Ectodermal cell (in vitro differentiated cells): ENCODE results near the gene KRTDAP. TPM values are rescaled to one million over a fixed set of nuclear protein-coding genes. Genes with fewer than 3 reads are reported as not detected.

ENCODE experiments used
- H3K27ac ChIP-seq: 2 replicates; pipeline ENCODE4 v1.7.0; 2013; ENCODE audit warnings: mild to moderate bottlenecking, low read depth, low read length; ENCODE audit not compliant: insufficient read depth, poor library complexity, severe bottlenecking
- H3K27me3 ChIP-seq: 2 replicates; pipeline ENCODE4 v1.7.0; 2013; ENCODE audit warnings: mild to moderate bottlenecking, low read length; ENCODE audit not compliant: insufficient read depth, control insufficient read depth, poor library complexity, severe bottlenecking
- H3K36me3 ChIP-seq: one replicate; pipeline ENCODE4 v1.7.0; 2013; ENCODE audit warnings: low read length; ENCODE audit not compliant: control insufficient read depth, insufficient read depth
- H3K4me1 ChIP-seq: one replicate; pipeline ENCODE4 v1.7.0; 2013; ENCODE audit warnings: low read length; ENCODE audit not compliant: control insufficient read depth, insufficient read depth
- H3K4me3 ChIP-seq: 2 replicates; pipeline ENCODE4 v1.7.0; 2013; ENCODE audit warnings: low read depth, low read length, control low read depth; ENCODE audit not compliant: insufficient read depth
- H3K9me3 ChIP-seq: 2 replicates; pipeline ENCODE4 v1.7.0; 2013; ENCODE audit warnings: mild to moderate bottlenecking, low read length, moderate library complexity; ENCODE audit not compliant: control insufficient read depth
- WGBS, 2 experiments: methylation state at CpG; one replicate each; pipeline ENCODE4 v1.1.7; 2013; ENCODE audit warnings: missing lambda C conversion rate in 2 of 2; 5-methylcytosine and 5-hydroxymethylcytosine counted together
- polyA plus RNA-seq, 4 experiments: library from polyadenylated mRNA; stranded (reverse); fragments of 50-300 nt; gene quantifications; one replicate each; pipeline ENCODE4 v1.2.3, GENCODE V29; 2013

The KRTDAP gene
- 1.4 TPM for polyA plus RNA-seq (2013, experiment 1 of 4)
- polyA plus RNA-seq (2013, experiment 2 of 4), result 1.00 TPM
- not detected for polyA plus RNA-seq (2013, experiment 3 of 4)
- polyA plus RNA-seq (2013, experiment 4 of 4), result 0.81 TPM

- no peak within 1 kb of the TSS for H3K4me3 ChIP-seq
- no peaks in the 10 kb centered on the region for H3K9me3 ChIP-seq
- no peaks in the 10 kb centered on the region for H3K36me3 ChIP-seq
- H3K4me1 ChIP-seq, result no peaks in the 10 kb centered on the region
- no peak within 1 kb of the TSS for H3K27ac ChIP-seq
- 85 to 88% methylated on average over 9 of the region's 9 CpGs for WGBS, 2 experiments
- no peaks in the 10 kb centered on the region for H3K27me3 ChIP-seq
Observed at GRCh38 chr19:35490364-35490763, at the start of gene KRTDAP. Gene KRTDAP, minus strand, starts transcription at chr19:35490464. Its CDS starts 22 bp downstream, at chr19:35490442.

GRCh38 chr19:35539850-35540249 lies 49.6 kb upstream of the KRTDAP start:
- H3K27me3 ChIP-seq, result no peaks in the 10 kb centered on the region
- H3K36me3 ChIP-seq, result no peaks in the 10 kb centered on the region
- no peak overlapping the region for H3K4me3 ChIP-seq
- 92% methylated on average over 12 of the region's 12 CpGs for WGBS, 2 experiments
- H3K9me3 ChIP-seq, result no peaks in the 10 kb centered on the region
- H3K27ac ChIP-seq, result no peak overlapping the region
- H3K4me1 ChIP-seq, result peaks cover 4% of the 10 kb centered on the region

DNA sequence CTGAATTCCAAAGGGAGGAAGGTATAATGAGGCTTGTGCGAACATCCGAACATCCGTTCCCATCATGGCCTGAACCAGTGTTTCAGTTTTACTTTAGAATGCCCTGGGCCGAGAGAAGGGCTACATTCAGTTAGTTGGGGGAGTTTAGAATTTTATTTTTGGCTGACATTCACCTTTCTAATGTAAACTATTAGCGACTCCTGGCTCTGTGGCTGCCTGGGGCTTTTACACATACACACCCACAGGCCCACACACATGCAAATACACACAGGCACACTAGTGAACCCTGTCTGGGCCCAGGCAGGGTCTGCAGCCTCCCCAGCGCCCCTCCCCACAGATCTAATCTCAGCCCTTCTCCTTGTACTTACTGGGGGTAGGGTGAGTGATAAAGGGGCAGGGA lies 49.0 kb upstream of the KRTDAP start:
- Histone ChIP-seq H3K27ac (no peak overlapping the region), H3K36me3 (no peaks in the 10 kb centered on the region), H3K27me3 (no peaks in the 10 kb centered on the region), H3K4me1 (peaks cover 1% of the 10 kb centered on the region), H3K9me3 (no peaks in the 10 kb centered on the region), H3K4me3 (no peak overlapping the region)
- WGBS, 2 experiments, result 82 to 83% methylated on average over 5 to 6 of the region's 6 CpGs

GRCh38 chr19:35534803-35535480 lies 44.7 kb upstream of the KRTDAP start:
- Histone ChIP-seq H3K36me3 (no peaks in the 10 kb centered on the region), H3K4me3 (no peak overlapping the region), H3K9me3 (no peaks in the 10 kb centered on the region), H3K27me3 (no peaks in the 10 kb centered on the region), H3K27ac (no peak overlapping the region), H3K4me1 (peaks cover 5% of the 10 kb centered on the region)
- 83 to 84% methylated on average over 10 of the region's 10 CpGs for WGBS, 2 experiments

DNA sequence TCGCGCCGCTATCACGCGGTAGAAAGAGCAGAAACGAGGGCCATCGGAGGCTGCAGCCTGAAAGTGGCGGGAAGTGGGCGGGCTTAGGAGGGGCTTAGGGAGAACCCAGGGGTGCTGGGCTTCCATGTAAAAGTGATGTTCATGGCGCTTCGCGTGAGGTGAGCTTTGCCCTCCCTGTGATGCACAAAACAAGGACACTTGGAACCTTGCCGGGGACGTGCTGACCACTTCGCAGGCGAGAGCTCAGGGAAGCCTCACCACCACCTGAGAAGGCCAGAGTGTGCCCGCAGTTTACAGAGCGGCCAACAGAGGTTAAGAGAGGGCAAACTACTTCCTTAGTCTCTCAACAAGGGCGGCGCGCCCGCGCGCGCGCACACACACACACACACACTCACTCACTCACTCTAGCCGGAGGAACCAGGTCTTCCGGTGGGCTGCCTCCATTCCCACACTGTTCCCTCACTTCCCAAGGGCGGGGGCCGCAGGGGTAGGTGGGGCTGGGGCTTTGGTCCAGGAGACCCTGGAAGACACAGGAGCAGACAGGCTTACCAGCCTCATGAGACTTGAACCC lies 43.6 kb upstream of the KRTDAP start:
- Histone ChIP-seq H3K27me3 (no peaks in the 10 kb centered on the region), H3K4me1 (peaks cover 5% of the 10 kb centered on the region), H3K27ac (no peak overlapping the region), H3K9me3 (no peaks in the 10 kb centered on the region), H3K4me3 (no peak overlapping the region), H3K36me3 (no peaks in the 10 kb centered on the region)
- 84 to 87% methylated on average over 30 of the region's 30 CpGs for WGBS, 2 experiments

- Histone ChIP-seq H3K36me3 (no peaks in the 10 kb centered on the region), H3K27ac (no peak within 1 kb of the TSS), H3K27me3 (no peaks in the 10 kb centered on the region), H3K4me3 (no peak within 1 kb of the TSS), H3K4me1 (peaks cover 5% of the 10 kb centered on the region), H3K9me3 (no peaks in the 10 kb centered on the region)
- 90 to 91% methylated on average over 38 to 39 of the region's 39 CpGs for WGBS, 2 experiments
Observed at GRCh38 chr19:35533201-35533821, 43.0 kb upstream of the KRTDAP start, which contains the start of gene GAPDHS. Gene GAPDHS, plus strand, starts transcription at chr19:35533456. Its CDS starts 72 bp downstream, at chr19:35533528.

DNA sequence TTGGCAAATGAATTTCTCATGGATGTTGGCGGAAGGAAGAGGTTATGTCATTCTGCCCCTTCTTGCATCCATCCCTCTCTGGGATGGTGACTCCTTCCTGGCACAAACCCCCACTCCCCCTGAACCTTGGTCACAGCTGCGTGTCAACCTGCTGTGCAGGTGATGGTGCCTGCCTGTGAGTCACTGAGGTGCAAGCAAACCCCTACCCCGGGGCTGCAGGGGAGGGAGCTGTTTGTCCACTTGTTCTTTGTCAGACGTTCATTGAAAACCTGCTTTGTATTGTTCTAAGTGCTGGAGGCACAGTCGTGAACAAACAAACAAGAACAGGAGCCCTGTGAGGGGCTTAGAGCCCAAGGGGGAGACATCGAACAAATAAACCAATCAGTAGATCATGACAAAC lies 41.0 kb upstream of the KRTDAP start:
- Histone ChIP-seq H3K36me3 (no peaks in the 10 kb centered on the region), H3K4me1 (peaks cover 5% of the 10 kb centered on the region), H3K27me3 (no peaks in the 10 kb centered on the region), H3K27ac (no peak overlapping the region), H3K4me3 (no peak overlapping the region), H3K9me3 (no peaks in the 10 kb centered on the region)
- WGBS, 2 experiments, result 40 to 51% methylated on average over 6 of the region's 6 CpGs

- H3K27ac ChIP-seq, result no peak overlapping the region
- no peak overlapping the region for H3K4me3 ChIP-seq
- no peaks in the 10 kb centered on the region for H3K9me3 ChIP-seq
- H3K4me1 ChIP-seq, result peaks cover 12% of the 10 kb centered on the region
- H3K27me3 ChIP-seq, result no peaks in the 10 kb centered on the region
- WGBS, 2 experiments, result 84 to 86% methylated on average over 19 of the region's 19 CpGs
- H3K36me3 ChIP-seq, result no peaks in the 10 kb centered on the region
Observed at GRCh38 chr19:35529241-35530218, 39.3 kb upstream of the KRTDAP start.

DNA sequence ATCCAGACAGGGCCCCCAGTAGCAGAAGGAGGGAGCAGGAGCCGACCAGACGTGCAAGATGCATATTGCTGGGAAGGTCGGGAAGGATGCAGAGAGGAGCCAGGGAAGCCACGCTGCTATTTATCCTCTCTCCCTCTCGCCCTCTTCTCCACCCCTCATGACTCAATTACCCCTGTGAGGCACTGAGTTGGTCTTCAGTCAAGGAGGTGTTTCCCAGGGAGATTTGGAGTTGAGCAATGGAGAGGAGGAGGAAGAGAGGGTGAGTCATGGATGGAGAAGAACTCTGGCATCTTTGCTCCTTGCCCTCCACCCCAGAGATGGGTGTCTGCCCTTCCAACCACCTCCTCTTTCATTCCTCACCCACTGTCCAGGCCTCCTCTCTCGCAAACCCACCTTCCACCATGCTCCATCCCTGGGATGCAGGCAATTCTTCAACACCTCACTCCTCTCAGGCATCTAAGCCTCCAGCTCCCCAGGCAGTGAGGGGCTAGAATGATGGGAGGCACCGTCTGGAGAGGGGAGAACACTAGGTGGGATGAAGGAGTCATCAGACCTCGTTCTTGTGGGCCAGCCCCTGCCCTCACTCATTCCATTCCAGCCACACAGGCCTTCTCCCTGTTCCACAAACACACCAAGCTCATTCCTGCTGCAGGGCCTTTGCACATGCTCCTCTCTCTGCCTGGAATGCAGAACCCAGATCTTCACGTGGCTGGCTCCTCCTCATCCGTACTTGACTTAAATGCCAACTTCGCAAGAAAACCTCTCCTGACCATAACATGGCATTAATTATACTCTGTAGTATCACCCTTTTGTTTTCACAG lies 38.2 kb upstream of the KRTDAP start, which contains the start of gene SBSN:
SBSN (minus strand) TSS at position 94 of the 821 bp plus-strand sequence; CDS start at position 64, 30 bp downstream.
- 88% methylated on average over 11 of the region's 11 CpGs for WGBS, 2 experiments
- H3K27ac ChIP-seq, result no peak within 1 kb of the TSS
- H3K4me1 ChIP-seq, result peaks cover 18% of the 10 kb centered on the region
- H3K36me3 ChIP-seq, result no peaks in the 10 kb centered on the region
- H3K4me3 ChIP-seq, result no peak within 1 kb of the TSS
- H3K9me3 ChIP-seq, result no peaks in the 10 kb centered on the region
- H3K27me3 ChIP-seq, result no peaks in the 10 kb centered on the region
